HL-60 (cell line): ENCODE results near the gene CDH20.

ENCODE experiments used
- DNase-seq, 2 experiments: peaks; one replicate each; pipeline ENCODE4 v3.0.0-alpha.2; 2010 to 2020; ENCODE audit warnings: low read depth in 1 of 2, low spot score in 1 of 2
- H3K27ac ChIP-seq: fragments of 250-450 bp; sonication (Bioruptor Pico); replicated peaks from 2 replicates; pipeline ENCODE4 v1.5.1; 2020; ENCODE audit warnings: mild to moderate bottlenecking, moderate library complexity
- H3K27me3 ChIP-seq: fragments of 250-450 bp; sonication (Bioruptor Pico); 2 replicates; pipeline ENCODE4 v1.5.1; 2021; ENCODE audit warnings: mild to moderate bottlenecking, moderate library complexity; ENCODE audit not compliant: insufficient read depth, poor library complexity, severe bottlenecking
- H3K4me3 ChIP-seq: replicated peaks from 2 replicates; pipeline ENCODE4 v1.5.1; 2011; ENCODE audit warnings: mild to moderate bottlenecking, control low read depth, low read length; ENCODE audit not compliant: insufficient read depth
- GABPA ChIP-seq: IDR thresholded peaks from 2 replicates; pipeline ENCODE4 v1.6.1; 2012; ENCODE audit warnings: low read depth
- POLR2AphosphoS5 ChIP-seq: IDR thresholded peaks from 2 replicates; pipeline ENCODE4 v1.6.1; 2012; ENCODE audit warnings: low read depth
- REST ChIP-seq: IDR thresholded peaks from 2 replicates; pipeline ENCODE4 v1.6.1; 2012; ENCODE audit warnings: low read depth; ENCODE audit not compliant: insufficient replicate concordance
- SPI1 ChIP-seq: IDR thresholded peaks from 2 replicates; pipeline ENCODE4 v1.6.1; 2012; ENCODE audit warnings: low read depth, mild to moderate bottlenecking, borderline replicate concordance
- TF ChIP-seq, protein P1 (sequence below): IDR thresholded peaks from one replicate; pipeline ENCODE4 v1.5.1; 2011; ENCODE audit warnings: low read length, control low read depth, inconsistent platforms; ENCODE audit not compliant: insufficient read depth

The CDH20 gene

DNA sequence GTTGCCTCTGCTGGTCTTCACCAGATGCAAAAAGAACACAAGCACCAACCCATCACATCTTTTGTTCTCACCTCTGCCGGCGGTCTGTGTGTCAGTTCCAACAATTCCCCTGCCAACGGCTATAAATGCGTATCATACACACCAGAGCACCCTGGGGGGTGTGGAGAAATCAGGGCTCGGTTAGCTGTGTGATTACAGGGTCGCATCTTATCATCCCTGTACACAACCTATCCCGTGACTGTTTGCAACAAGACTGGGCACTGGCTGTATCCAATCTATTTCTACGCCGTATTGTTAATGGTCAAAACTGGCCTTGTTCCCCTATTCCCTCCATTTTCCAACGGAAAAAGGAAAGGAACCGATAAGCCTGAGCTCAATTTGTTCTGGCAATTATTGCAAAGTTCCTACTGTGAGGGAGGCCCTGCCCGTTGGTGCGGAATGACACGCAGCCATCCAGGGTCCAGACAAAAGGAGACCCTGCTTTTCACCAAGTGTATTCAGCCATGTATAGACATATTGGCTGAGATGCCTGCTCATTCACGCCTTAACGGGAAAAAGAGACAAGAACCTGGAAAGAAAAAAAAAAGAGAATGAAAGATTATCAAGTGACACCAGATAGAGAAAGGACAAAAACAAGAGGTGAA is 136.9 kb downstream of the CDH20 start:
- Histone ChIP-seq H3K27me3 (no peaks in the 10 kb centered on the region), H3K27ac (no peak overlapping the region), H3K4me3 (no peak overlapping the region)
- no peak for DNase-seq
- TF ChIP-seq SPI1, result no peak
- TF ChIP-seq, protein P1, sequence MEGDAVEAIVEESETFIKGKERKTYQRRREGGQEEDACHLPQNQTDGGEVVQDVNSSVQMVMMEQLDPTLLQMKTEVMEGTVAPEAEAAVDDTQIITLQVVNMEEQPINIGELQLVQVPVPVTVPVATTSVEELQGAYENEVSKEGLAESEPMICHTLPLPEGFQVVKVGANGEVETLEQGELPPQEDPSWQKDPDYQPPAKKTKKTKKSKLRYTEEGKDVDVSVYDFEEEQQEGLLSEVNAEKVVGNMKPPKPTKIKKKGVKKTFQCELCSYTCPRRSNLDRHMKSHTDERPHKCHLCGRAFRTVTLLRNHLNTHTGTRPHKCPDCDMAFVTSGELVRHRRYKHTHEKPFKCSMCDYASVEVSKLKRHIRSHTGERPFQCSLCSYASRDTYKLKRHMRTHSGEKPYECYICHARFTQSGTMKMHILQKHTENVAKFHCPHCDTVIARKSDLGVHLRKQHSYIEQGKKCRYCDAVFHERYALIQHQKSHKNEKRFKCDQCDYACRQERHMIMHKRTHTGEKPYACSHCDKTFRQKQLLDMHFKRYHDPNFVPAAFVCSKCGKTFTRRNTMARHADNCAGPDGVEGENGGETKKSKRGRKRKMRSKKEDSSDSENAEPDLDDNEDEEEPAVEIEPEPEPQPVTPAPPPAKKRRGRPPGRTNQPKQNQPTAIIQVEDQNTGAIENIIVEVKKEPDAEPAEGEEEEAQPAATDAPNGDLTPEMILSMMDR, result no peak
- no peak for TF ChIP-seq GABPA
- TF ChIP-seq REST, result no peak
- TF ChIP-seq POLR2AphosphoS5, result no peak

DNA sequence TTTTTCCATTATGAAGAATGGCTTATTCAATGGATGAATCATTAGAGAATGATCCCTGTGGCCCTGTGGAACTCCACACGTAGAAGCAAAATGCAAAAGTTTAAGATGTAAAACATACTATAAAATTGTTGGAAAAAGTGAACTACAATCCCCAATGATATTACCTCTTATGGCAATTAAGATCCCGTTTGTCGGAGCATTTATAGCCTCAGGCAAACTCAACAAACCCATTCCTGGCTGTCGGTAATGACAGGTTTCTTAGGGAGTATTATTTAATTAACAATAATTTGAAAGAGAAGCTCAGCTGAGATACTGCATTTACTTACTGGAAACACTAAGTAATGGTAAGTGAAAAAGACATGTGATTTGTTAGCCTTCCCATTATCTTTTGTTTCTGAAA is 138.3 kb downstream of the CDH20 start:
- H3K27me3 ChIP-seq, result no peaks in the 10 kb centered on the region

GRCh38 chr18:61471942-61472341 is 138.7 kb downstream of the CDH20 start:
- Histone ChIP-seq H3K27me3 (no peaks in the 10 kb centered on the region), H3K4me3 (no peak overlapping the region), H3K27ac (no peak overlapping the region)
- TF ChIP-seq, protein P1, result no peak
- TF ChIP-seq POLR2AphosphoS5 (no peak), REST (no peak)
- no peak for DNase-seq

More for the DNA sequence above, 138.3 kb downstream of the CDH20 start:
- TF ChIP-seq POLR2AphosphoS5 (no peak), GABPA (no peak), REST (no peak), SPI1 (no peak)
- TF ChIP-seq, protein P1, result no peak
- Histone ChIP-seq H3K27ac (no peak overlapping the region), H3K4me3 (no peak overlapping the region)
- DNase-seq, result no peak
